GM19025 (cell line): ENCODE data around the gene WWOX.

Experiments used
- ATAC-seq: cut with Tn5 transposase; IDR thresholded peaks from one replicate; pipeline ENCODE4 v1.9.1; 2021; ENCODE audit warnings: mild to moderate bottlenecking, low read depth, moderate library complexity; ENCODE audit not compliant: unreplicated experiment

WWOX gene

GRCh38 chr16:78763821-78764440, 664.5 kb downstream of the WWOX start:
- ATAC-seq, result no peak

DNA sequence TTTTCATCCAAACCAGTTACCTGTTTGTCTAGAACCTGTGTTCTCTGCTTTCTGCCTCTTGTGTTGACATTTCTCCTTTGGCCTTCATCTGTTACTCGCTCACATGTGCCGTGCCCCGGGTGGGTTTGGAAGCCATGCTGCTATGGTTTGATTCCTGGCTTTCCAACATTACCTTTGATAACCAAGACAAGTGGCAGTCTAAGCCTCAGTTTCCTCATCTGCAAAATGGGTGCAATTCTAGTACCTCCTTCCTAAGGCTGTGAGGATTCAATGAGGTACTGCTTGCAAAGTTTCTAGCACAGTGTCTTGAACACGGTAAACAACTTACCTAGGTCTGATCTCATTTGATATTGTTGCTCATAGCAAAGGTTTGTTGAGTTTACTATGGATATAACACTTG, 665.0 kb downstream of the WWOX start:
- ATAC-seq, result no peak

DNA sequence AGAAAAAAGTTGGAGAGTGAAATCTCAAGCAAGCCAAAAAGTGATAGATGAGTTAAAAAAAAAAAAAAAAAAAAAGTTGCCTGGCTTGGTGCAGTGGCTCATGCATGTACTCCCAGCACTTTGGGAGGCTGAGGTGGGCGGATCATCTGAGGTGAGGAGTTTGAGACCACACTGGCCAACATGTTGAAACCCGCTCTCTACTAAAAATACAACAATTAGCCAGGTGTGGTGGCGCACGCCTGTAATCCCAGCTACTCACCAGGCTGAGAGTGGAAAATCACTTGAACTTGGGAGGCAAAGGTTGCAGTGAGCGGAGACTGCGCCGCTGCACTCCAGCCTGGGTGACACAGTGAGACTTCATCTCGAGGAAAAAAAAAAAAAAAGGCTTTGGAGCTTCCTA, 668.8 kb downstream of the WWOX start:
- ATAC-seq, result no peak

GRCh38 chr16:78768718-78769117, 669.3 kb downstream of the WWOX start:
- ATAC-seq, result no peak

DNA sequence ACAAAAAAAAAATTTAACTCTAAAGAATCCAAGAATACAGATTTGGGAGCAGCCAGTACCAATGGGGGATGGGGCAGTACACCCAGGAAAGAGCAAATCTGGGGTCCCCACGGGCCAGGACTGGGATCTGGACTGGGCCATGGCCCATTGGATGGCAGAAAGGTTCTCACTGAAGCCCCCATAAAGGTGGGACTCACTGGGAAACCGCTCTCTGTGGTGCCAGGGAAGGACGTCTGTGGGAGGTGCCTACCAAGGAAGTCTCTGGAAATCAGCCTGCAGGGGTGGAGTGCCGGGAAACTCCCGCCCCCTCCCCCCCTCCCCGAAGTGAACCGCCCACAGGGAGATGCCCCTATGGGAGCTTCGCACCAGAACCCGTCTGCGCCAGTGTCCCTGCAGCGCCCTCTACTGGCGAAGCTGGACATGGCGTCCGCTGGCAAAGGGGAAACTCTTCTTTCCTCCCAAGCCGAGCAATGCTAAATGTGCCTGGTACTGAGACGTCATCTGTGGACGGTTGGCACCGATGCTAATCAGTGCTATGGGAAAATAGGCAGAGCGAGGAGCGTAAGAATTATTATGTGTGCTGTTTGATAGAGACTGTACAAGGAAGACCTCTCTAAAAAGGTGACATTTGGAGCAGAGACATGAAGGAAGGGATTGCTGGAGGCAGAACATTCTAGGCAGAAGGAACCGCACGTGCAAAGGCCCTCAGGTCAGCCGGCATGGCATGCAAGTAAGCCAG, 671.1 kb downstream of the WWOX start:
- no peak for ATAC-seq

DNA sequence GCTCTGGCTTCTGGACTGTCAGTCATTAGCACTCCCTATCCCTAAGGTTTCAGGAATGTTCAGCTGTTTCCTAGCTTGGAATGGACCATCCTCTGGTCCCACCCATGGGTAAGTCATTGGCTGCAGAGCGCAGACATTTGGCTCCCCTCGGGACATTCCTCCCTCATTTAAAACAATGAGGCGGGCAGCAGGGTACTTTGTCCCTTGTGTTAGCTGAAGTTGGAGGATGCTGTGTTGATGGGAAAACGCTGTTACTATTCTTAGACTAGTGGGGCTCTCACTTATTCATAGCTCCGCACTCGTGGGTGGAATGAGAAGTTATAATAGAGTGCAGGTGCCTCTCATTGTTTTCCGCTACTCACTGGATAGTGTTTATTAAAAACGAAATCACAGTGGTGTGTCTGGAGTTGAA, 673.8 kb downstream of the WWOX start:
- no peak for ATAC-seq

DNA sequence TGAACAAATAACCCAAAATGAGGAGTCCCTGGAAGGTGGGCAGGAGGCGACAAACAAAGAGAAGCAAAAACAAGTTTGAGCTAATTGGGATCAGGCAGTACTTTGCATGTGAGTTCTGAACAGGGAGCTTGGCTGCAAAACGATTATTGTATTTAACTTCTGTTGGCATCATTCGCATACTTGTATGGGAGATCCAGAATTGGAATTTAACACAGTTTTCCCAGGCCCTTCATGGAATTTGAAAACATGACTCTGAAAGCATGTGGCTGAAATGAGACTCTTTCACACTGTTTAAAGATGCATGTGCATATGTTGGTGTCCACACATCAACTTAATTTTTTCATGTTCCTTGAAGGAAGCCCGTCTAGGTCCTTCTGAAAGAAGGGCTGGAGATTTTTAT, 674.3 kb downstream of the WWOX start:
- ATAC-seq, result no peak

DNA sequence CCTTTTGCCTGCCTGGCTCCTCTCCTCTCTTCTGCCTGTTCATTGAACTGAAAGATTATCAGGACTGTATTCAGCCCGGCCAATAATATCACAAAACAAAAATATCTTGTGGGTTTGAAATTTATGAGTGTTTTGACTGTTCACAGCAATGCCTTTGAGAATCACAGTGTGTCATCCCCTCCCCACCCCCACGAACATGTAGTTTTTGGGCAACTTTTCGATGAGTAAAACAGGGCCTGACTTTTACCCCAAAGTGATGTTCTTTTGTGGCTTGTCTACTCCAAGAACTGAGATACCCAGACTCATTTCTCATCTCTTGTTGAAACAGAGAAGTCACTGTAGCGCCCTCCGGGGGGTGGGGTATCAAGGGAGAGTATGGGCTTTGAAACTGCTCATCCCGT, 675.7 kb downstream of the WWOX start:
- no peak for ATAC-seq

DNA sequence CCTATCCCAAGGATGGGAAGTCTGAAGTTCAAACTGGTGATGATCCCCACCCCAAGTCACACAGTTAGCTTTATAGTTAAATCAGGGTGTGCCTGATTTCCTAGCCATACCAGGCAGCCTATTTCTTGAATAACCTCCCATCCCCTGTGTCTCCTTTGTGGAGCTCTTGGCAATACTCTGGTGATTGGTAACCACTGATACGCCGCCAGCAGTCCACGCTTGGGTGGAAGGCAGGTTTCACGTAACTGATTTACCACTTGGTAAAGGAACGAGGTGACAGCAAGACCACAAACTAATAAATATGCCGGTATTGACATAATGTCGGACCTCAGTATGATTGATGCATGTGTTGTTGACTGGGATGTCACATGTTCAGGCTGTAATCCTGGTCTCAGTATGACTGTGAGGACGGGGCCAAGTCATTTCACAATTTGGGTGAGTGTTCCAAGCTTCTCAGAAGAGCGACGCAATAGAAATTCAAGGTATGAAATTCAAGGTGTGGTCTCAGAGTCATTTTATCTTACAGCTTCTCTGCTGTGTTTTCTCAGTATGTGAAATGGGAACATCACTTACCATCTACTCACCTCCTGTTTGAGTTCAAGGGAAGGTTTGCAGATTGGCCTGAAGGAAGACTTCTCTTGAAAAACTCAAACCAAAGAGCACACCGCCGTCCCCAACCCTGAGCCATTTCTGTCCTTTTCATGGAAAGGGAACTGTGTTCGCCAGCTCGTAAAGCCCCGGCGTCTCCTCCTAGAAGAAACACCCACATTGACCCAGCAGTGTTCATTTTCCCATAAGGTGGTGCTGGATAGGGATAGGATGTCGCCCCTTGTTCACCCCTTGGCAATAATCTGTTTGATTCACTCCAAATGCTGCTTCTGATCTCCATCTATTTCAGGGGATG, 678.9 kb downstream of the WWOX start:
- no peak for ATAC-seq

DNA sequence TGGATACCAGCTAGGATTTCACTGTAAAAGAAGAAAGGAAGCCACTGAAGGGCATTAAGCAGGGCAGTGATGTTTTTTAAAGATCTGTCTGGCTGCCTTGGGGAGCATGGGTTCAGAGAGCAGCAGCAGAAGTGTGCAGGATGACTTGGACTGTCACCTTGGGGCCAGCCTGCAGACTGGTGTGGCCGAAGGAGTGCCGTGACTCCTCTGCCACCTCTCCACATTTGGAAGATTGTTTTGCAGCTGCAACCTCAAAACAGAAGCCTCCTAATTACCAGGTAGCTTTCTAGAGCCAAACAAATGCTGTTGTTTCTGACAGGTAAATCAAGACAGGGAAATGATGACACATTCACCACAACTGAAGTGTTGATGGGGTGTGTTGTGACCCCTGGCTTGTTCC, 681.4 kb downstream of the WWOX start:
- ATAC-seq, result no peak

GRCh38 chr16:78782572-78782971, 683.1 kb downstream of the WWOX start:
- no peak for ATAC-seq

DNA sequence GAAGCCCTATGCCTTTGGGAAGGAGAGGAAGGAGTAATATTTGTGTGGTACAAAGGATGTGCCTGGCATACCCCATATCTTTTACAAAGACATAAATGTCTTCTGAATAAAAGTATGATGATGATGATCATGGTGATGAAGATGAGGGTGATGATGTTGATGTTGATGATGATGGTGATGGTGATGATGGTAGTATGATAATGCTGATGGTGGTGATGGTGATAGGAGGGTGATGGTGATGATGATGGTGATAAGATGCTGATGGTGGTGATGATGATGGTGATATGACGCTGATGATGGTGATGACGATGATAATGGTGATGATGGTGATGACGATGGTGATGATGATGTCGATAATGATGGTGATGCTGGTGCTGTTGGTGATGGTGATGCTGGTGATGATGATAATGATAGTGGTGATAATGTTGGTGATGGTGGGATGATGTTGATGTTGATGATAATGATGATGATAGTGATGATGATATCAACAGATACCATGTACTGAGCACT, 684.2 kb downstream of the WWOX start:
- ATAC-seq, result no peak

DNA sequence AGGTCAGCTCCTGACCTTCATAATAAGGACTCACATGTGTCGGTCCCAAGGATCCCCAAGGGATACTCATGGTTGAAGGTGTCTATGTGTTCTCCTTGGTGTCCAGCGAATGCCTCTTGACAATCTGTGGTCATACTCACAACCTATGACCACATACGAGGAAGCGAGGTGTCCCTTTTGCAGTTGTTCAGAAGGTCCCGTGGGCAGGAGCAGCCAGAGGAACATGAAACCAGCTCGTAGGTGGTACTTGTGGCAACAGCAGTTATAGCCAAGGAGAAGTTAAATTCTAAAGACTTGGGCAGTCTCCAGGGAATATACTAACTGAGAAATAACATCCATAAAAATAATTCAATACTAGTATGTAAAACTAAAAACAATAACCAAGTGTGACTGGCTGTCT, 685.3 kb downstream of the WWOX start:
- ATAC-seq, result no peak

DNA sequence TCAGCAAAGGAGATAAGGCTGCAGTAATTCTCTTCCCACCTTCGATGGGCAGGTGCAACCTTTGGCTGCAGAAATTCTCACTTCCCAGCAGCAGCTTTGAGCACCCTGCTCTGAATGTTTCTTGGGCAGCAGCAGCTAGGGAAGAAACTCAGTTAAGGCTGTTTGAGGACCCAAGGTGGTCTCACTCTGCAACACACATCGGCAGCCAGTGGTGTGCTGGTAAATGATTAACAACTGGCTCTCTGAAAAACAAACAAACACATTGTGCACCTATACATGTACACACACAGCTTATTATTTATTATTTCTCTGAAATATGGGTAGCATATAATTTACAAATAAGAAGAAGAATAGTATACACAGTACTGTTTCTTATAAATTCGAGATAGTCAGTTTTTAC, 685.8 kb downstream of the WWOX start:
- no peak for ATAC-seq

GRCh38 chr16:78786635-78787034, 687.2 kb downstream of the WWOX start:
- ATAC-seq, result no peak

DNA sequence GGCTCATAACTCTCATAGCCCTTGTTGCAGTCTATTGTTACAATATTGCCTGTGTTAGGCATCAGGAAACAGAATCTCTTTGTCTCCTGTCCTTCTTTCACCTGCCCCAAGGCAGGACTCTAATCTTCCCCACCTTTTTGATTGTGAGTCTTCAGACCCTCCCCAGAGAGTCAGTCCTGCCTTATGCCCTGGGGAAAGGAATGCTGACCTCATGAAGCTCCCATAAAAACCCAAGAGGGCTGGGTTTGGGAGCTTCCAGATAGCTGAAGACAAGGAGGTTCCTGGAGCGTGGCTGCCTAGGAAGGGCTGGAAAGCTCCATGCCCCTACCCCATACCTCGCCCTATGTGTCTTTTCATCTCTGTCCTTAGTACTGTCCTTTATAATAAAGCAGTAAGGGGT, 688.8 kb downstream of the WWOX start:
- ATAC-seq, result no peak

DNA sequence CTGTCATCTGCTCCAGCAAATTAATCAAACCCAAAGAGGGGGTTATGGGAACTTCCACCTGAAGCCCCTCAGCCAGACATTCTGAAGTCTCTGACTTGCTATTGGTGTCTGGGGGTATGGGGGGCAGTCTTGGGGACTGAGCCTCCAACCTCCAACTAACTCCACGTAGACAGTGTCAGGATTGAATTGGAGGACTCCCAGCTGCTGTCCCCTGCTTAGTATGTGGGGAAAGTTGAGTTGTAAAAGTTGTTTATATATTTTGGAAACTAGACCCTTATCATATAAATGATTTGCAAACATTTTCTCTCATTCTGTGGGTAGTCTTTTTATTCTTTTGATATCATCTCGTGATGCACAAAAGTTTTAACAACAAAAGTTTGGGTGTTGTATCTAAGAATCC, 689.2 kb downstream of the WWOX start:
- no peak for ATAC-seq

DNA sequence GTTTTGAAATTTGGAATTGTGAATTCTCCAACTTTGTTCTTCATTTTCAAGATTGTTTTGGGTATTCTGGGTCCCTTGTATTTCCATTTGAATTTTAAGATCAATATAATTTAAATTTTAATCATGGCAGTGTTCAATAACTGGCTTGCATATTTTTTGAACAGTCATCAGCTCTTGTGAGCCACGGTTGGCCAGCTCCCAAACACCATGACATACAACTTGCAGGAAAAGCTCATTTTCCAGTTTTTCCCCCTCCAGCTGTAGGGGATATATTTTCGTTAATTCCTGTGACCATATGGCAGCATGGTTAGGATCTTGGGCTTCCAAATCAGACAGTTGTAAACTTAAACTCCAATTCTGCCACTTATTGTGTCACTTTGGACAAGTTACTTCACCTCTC, 690.1 kb downstream of the WWOX start:
- no peak for ATAC-seq

DNA sequence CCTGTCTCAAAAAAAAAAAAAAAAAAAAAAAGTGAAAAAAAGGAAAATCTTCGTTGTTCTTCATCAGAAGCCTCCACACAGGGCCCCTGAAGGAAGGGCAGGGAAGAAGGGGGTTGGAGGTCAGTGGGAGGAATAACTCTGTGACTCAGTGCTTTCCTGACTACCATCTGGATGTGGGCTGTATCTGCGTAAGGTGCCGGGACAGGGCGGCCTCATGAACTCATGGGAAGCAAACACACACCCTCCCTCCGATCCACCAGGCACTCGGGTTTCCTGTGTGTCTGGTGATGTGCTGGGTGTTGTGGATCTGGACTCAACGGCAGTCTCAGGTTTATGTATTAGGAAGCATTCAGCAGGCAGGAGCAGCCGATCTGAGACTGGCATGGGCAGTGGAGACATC, 691.6 kb downstream of the WWOX start:
- no peak for ATAC-seq

- no peak for ATAC-seq
Observed at GRCh38 chr16:78791926-78792325, 692.5 kb downstream of the WWOX start.

DNA sequence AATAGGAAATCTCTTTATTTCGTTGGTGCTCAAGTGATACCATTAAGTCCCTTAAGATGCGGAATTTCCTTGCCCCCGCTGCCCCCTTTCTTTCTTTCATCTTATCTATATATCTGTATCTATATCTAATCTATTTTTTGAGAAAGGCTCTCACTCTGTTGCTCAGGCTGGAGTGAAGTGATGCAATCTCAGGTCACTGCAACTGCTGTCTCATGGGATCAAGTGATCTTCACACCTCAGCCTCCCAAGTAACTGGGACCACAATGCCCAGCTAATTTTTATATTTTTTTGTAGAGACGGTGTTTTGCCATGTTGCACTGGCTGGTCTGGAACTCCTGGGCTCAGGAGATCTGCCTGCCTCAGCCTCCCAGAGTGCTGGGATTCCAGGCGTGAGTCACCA, 693.5 kb downstream of the WWOX start:
- ATAC-seq, result no peak
